Parathyroid adenoma (tissue), 2 donors: ENCODE data around the gene MEF2D.

Source experiments
- H2AFZ ChIP-seq: fragments of 300-600 bp; sonication (generic); one replicate; pipeline ENCODE4 v1.7.0; 2017; ENCODE audit warnings: antibody characterized with exemption, mild to moderate bottlenecking
- H3K27ac ChIP-seq: fragments of 300-600 bp; sonication (generic); one replicate; pipeline ENCODE4 v1.7.0; 2017
- H3K27me3 ChIP-seq: fragments of 300-600 bp; sonication (generic); one replicate; pipeline ENCODE4 v1.7.0; 2017; ENCODE audit warnings: low read length; ENCODE audit not compliant: control insufficient read depth, insufficient read depth
- H3K36me3 ChIP-seq: fragments of 300-600 bp; sonication (generic); one replicate; pipeline ENCODE4 v1.7.0; 2017; ENCODE audit warnings: low read length; ENCODE audit not compliant: control insufficient read depth, insufficient read depth
- H3K4me1 ChIP-seq: fragments of 300-600 bp; sonication (generic); one replicate; pipeline ENCODE4 v1.7.0; 2017; ENCODE audit warnings: control low read depth
- H3K4me2 ChIP-seq: fragments of 300-600 bp; sonication (generic); one replicate; pipeline ENCODE4 v1.7.0; 2017; ENCODE audit warnings: low read length
- H3K4me3 ChIP-seq: fragments of 300-600 bp; sonication (generic); one replicate; pipeline ENCODE4 v1.7.0; 2017; ENCODE audit warnings: low read depth, low read length
- H3K79me2 ChIP-seq: fragments of 300-600 bp; sonication (generic); one replicate; pipeline ENCODE4 v1.7.0; 2017; ENCODE audit warnings: control low read depth
- H3K9ac ChIP-seq: fragments of 300-600 bp; sonication (generic); one replicate; pipeline ENCODE4 v1.7.0; 2017; ENCODE audit warnings: mild to moderate bottlenecking
- H3K9me3 ChIP-seq: fragments of 300-600 bp; sonication (generic); one replicate; pipeline ENCODE4 v1.7.0; 2017; ENCODE audit warnings: low read length; ENCODE audit not compliant: control insufficient read depth
- CTCF ChIP-seq: fragments of 300-600 bp; sonication (generic); IDR thresholded peaks from one replicate; pipeline ENCODE4 v1.7.0; 2017; ENCODE audit warnings: antibody characterized with exemption, mild to moderate bottlenecking
- donor health status: primary hyperparathyroidism.

MEF2D gene

GRCh38 chr1:156547982-156548381 lies 47.4 kb upstream of the MEF2D start:
- no peak for TF ChIP-seq CTCF
- Histone ChIP-seq H3K9ac (no peak overlapping the region), H3K27me3 (no peaks in the 10 kb centered on the region)

GRCh38 chr1:156547434-156547833 lies 46.9 kb upstream of the MEF2D start:
- no peaks in the 10 kb centered on the region for H3K36me3 ChIP-seq
- H3K27ac ChIP-seq, result no peak overlapping the region
- H3K9me3 ChIP-seq, result no peaks in the 10 kb centered on the region
- TF ChIP-seq CTCF, result no peak
- H3K9ac ChIP-seq, result no peak overlapping the region
- no peaks in the 10 kb centered on the region for H3K27me3 ChIP-seq
- H3K4me3 ChIP-seq, result no peak overlapping the region
- no peak overlapping the region for H2AFZ ChIP-seq
- peaks cover 2% of the 10 kb centered on the region for H3K4me1 ChIP-seq
- no peak overlapping the region for H3K4me2 ChIP-seq
- no peaks in the 10 kb centered on the region for H3K79me2 ChIP-seq

More at GRCh38 chr1:156547982-156548381, 47.4 kb upstream of the MEF2D start:
- Histone ChIP-seq H2AFZ (no peak overlapping the region), H3K4me1 (peaks cover 2% of the 10 kb centered on the region), H3K9me3 (no peaks in the 10 kb centered on the region), H3K27ac (no peak overlapping the region), H3K36me3 (no peaks in the 10 kb centered on the region), H3K4me3 (no peak overlapping the region), H3K4me2 (no peak overlapping the region), H3K79me2 (no peaks in the 10 kb centered on the region)

- Histone ChIP-seq H3K27ac (no peak overlapping the region), H3K4me2 (no peak overlapping the region), H3K4me1 (peaks cover 2% of the 10 kb centered on the region), H3K4me3 (no peak overlapping the region), H2AFZ (no peak overlapping the region), H3K27me3 (no peaks in the 10 kb centered on the region), H3K79me2 (no peaks in the 10 kb centered on the region), H3K9ac (no peak overlapping the region), H3K36me3 (no peaks in the 10 kb centered on the region), H3K9me3 (no peaks in the 10 kb centered on the region)
- no peak for TF ChIP-seq CTCF
Observed at GRCh38 chr1:156546267-156546666, 45.7 kb upstream of the MEF2D start.

- Histone ChIP-seq H3K27ac (no peak overlapping the region), H3K9ac (no peak overlapping the region), H3K4me1 (peaks cover 2% of the 10 kb centered on the region), H3K4me3 (no peak overlapping the region), H3K36me3 (no peaks in the 10 kb centered on the region), H3K79me2 (no peaks in the 10 kb centered on the region), H3K4me2 (no peak overlapping the region), H2AFZ (no peak overlapping the region), H3K9me3 (no peaks in the 10 kb centered on the region), H3K27me3 (no peaks in the 10 kb centered on the region)
- no peak for TF ChIP-seq CTCF
Observed at GRCh38 chr1:156544592-156545102, 44.1 kb upstream of the MEF2D start.

- Histone ChIP-seq H3K9me3 (no peaks in the 10 kb centered on the region), H3K4me3 (no peak overlapping the region), H3K4me2 (no peak overlapping the region), H3K27ac (no peak overlapping the region), H2AFZ (peak overlapping the region; percentile 38), H3K4me1 (peaks cover 2% of the 10 kb centered on the region), H3K9ac (no peak overlapping the region), H3K79me2 (no peaks in the 10 kb centered on the region), H3K36me3 (no peaks in the 10 kb centered on the region), H3K27me3 (no peaks in the 10 kb centered on the region)
- TF ChIP-seq CTCF, result no peak
Observed at GRCh38 chr1:156543066-156543465, 42.5 kb upstream of the MEF2D start.
